ENCODE results near the gene PRTFDC1. TPM values are rescaled to one million over a fixed set of nuclear protein-coding genes. Genes with fewer than 3 reads are reported as not detected.

The PRTFDC1 gene
- total and polyA plus RNA-seq, 2 donors (not counting 3 experiments of a cell fraction or from before 2014, with no cell fraction given), result 22.0 to 27.0 TPM

- H4K20me1 ChIP-seq (replicated peaks; ENCODE audit: control insufficient read depth, extremely low read depth, insufficient read depth, low read length), result no peaks in the 10 kb centered on the region
- no peak overlapping the region for H3K27ac ChIP-seq (ENCODE audit: insufficient read depth, low read depth, low read length)
- FAIRE-seq (peak; percentile 60), DNase-seq (ENCODE audit: low read depth, low spot score) (no peak)
- H3K27me3 ChIP-seq (ENCODE audit: control insufficient read depth in 2 of 2, insufficient read depth in 2 of 2, low read length in 2 of 2), result no peaks in the 10 kb centered on the region
- no peaks in the 10 kb centered on the region for H3K36me3 ChIP-seq (ENCODE audit: control insufficient read depth in 2 of 2, extremely low read depth in 1 of 2, insufficient read depth in 2 of 2, low read length in 2 of 2)
- dilution Hi-C loops (cut with MboI; ENCODE audit: extremely low pct_ligation_motif_present, low sequenced_read_pairs), result no loop called here
- peaks cover 5% of the 10 kb centered on the region for H3K4me1 ChIP-seq (ENCODE audit: control insufficient read depth, extremely low read depth, insufficient read depth, low read length)
- H3K9me1 ChIP-seq (replicated peaks; ENCODE audit: control insufficient read depth, extremely low read depth, insufficient read depth, low read length), result no peaks in the 10 kb centered on the region
- intact Hi-C loops (cut with micrococcal nuclease), result no loop called here
- H3K4me2 ChIP-seq (ENCODE audit: insufficient read depth, low read length), result no peak overlapping the region
- TF ChIP-seq, protein P1, sequence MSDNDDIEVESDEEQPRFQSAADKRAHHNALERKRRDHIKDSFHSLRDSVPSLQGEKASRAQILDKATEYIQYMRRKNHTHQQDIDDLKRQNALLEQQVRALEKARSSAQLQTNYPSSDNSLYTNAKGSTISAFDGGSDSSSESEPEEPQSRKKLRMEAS (IDR thresholded peaks at IDR 0.05; ENCODE audit: insufficient read depth, insufficient read length), result no peak
- TF ChIP-seq JUN (IDR thresholded peaks at IDR 0.05; ENCODE audit: borderline replicate concordance, insufficient read depth, insufficient read length, low read depth) (no peak), CTCF (IDR thresholded peaks at IDR 0.05; ENCODE audit: extremely low read depth in 1 of 2, insufficient read depth in 1 of 2, low read depth in 1 of 2, low read length in 2 of 2) (no peak), EZH2 (IDR thresholded peaks at IDR 0.05; ENCODE audit: borderline replicate concordance, low read depth, low read length, severe bottlenecking) (no peak), GATA2 (IDR thresholded peaks at IDR 0.05; ENCODE audit: insufficient read depth, insufficient read length, low read depth, low read length) (no peak), POLR2A (IDR thresholded peaks at IDR 0.05; ENCODE audit: low read depth, low read length) (no peak)
- no peak overlapping the region for H3K4me3 ChIP-seq (replicated peaks in 1 of 3; ENCODE audit: insufficient read depth in 1 of 3, low read depth in 1 of 3, low read length in 3 of 3)
- BruUV-seq (replicated peaks), result no TSS peak
- ChIA-PET POLR2A (no interaction called here), CTCF (interaction anchor here (0.9 to 1.4 kb wide), 3 partner anchors 11 to 375 kb away, joined by 3 to 4 read pairs (median 4); no protein-coding TSS in a partner anchor)
- no peaks in the 10 kb centered on the region for H3K9me3 ChIP-seq (replicated peaks; ENCODE audit: control insufficient read depth, insufficient read depth, low read length)
- no peak overlapping the region for H2AFZ ChIP-seq (ENCODE audit: low read depth, low read length)
- no peak overlapping the region for H3K9ac ChIP-seq (replicated peaks; ENCODE audit: extremely low read depth, insufficient read depth, low read length)
- H3K79me2 ChIP-seq (ENCODE audit: control insufficient read depth, insufficient read depth, low read length), result no peaks in the 10 kb centered on the region
Observed at GRCh38 chr10:24992512-24993133, 40.2 kb upstream of the PRTFDC1 start.

Data from endothelial cell of umbilical vein (primary cell).